Smooth muscle cell (in vitro differentiated cells): ENCODE data around the gene ZNF280A. TPM values are rescaled to one million over a fixed set of nuclear protein-coding genes. Genes with fewer than 3 reads are reported as not detected.

Experiments
- DNase-seq: peaks from one replicate; lab custom pipeline; 2025; ENCODE audit not compliant: unreplicated experiment; lab: John Stamatoyannopoulos, UW
- H2AFZ ChIP-seq: fragments of 200-600 bp; sonication (generic); 2 replicates; pipeline ENCODE4 v1.6.0; 2016; ENCODE audit warnings: antibody characterized with exemption, low read depth, mild to moderate bottlenecking
- H3F3A ChIP-seq: fragments of 200-600 bp; sonication (generic); 2 replicates; pipeline ENCODE4 v1.6.0; 2017; ENCODE audit warnings: antibody characterized with exemption, low read depth
- H3K27ac ChIP-seq: fragments of 200-600 bp; sonication (generic); 2 replicates; pipeline ENCODE4 v1.5.1; 2016; ENCODE audit warnings: low read depth, mild to moderate bottlenecking
- H3K27me3 ChIP-seq: fragments of 200-600 bp; sonication (generic); 2 replicates; pipeline ENCODE4 v1.6.1; 2016; ENCODE audit warnings: low read depth, mild to moderate bottlenecking
- H3K36me3 ChIP-seq: fragments of 200-600 bp; sonication (generic); 2 replicates; pipeline ENCODE4 v1.5.1; 2016; ENCODE audit warnings: low read depth
- H3K4me1 ChIP-seq: fragments of 200-600 bp; sonication (generic); 2 replicates; pipeline ENCODE4 v1.5.1; 2016; ENCODE audit warnings: low read depth
- H3K4me2 ChIP-seq: fragments of 200-600 bp; sonication (generic); 2 replicates; pipeline ENCODE4 v1.6.0; 2016; ENCODE audit warnings: mild to moderate bottlenecking
- H3K4me3 ChIP-seq: fragments of 200-600 bp; sonication (generic); 2 replicates; pipeline ENCODE4 v1.5.1; 2016; ENCODE audit warnings: mild to moderate bottlenecking
- H3K79me2 ChIP-seq: fragments of 200-600 bp; sonication (generic); 2 replicates; pipeline ENCODE4 v1.6.0; 2016; ENCODE audit warnings: low read depth, mild to moderate bottlenecking
- H3K9ac ChIP-seq: fragments of 200-600 bp; sonication (generic); 2 replicates; pipeline ENCODE4 v1.6.0; 2016; ENCODE audit warnings: low read depth
- H3K9me3 ChIP-seq: fragments of 200-600 bp; sonication (generic); replicated peaks from 2 replicates; pipeline ENCODE4 v1.5.1; 2016; ENCODE audit warnings: low read depth
- H4K20me1 ChIP-seq: fragments of 200-600 bp; sonication (generic); 2 replicates; pipeline ENCODE4 v1.6.0; 2016; ENCODE audit warnings: low read depth
- WGBS: methylation state at CpG from one replicate; pipeline ENCODE4 v1.1.7; 2016; ENCODE audit warnings: low lambda C conversion rate; 5-methylcytosine and 5-hydroxymethylcytosine counted together
- polyA plus RNA-seq: library from polyadenylated mRNA; unstranded; fragments of >200 nt; fragmentation: Nextera tagmentation; extraction: Ambion mirVana; gene quantifications from 2 replicates; pipeline ENCODE4 v1.2.1, GENCODE V29; 2016
- total RNA-seq: library from RNA; depleted of rRNA; stranded (reverse); fragments of >200 nt; gene quantifications from 2 replicates; pipeline ENCODE4 v1.2.3, GENCODE V29; 2014
- TF ChIP-seq, protein P1 (sequence below): fragments of 200-600 bp; sonication (generic); IDR thresholded peaks from 2 replicates; pipeline ENCODE4 v1.5.1; 2017; ENCODE audit warnings: borderline replicate concordance, mild to moderate bottlenecking, antibody characterized with exemption; ENCODE audit not compliant: insufficient read depth, poor library complexity, severe bottlenecking

The ZNF280A gene
- total and polyA plus RNA-seq, 2 experiments from 2014 or later: 0.21 TPM; not detected in 1

DNA sequence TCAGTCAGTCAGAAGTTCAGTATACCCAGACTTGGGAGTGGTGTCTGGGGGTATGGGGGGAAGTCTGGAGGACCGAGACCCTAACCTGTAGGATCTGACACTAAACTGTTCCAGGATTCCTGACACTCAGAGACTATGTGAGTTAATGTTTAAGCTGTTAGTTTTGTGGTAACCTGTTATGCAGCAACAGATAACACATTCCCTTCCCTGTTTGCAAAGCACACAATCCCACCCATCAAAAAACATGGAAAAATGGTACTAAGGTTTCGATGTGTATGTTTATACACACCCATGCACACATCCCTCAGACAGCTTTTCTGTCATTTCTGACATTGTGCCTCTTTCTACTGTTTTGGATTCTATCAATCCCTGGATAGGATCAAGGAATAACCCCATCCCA lies 39.1 kb downstream of the ZNF280A start:
- 92% methylated on average over 2 of the region's 2 CpGs for WGBS
- H3K36me3 ChIP-seq: no peaks in the 10 kb centered on the region
- H3K4me3 ChIP-seq: no peak overlapping the region
- DNase-seq: no peak
- no peaks in the 10 kb centered on the region for H3F3A ChIP-seq
- TF ChIP-seq, protein P1, sequence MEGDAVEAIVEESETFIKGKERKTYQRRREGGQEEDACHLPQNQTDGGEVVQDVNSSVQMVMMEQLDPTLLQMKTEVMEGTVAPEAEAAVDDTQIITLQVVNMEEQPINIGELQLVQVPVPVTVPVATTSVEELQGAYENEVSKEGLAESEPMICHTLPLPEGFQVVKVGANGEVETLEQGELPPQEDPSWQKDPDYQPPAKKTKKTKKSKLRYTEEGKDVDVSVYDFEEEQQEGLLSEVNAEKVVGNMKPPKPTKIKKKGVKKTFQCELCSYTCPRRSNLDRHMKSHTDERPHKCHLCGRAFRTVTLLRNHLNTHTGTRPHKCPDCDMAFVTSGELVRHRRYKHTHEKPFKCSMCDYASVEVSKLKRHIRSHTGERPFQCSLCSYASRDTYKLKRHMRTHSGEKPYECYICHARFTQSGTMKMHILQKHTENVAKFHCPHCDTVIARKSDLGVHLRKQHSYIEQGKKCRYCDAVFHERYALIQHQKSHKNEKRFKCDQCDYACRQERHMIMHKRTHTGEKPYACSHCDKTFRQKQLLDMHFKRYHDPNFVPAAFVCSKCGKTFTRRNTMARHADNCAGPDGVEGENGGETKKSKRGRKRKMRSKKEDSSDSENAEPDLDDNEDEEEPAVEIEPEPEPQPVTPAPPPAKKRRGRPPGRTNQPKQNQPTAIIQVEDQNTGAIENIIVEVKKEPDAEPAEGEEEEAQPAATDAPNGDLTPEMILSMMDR: no peak
- H3K79me2 ChIP-seq: no peaks in the 10 kb centered on the region
- no peak overlapping the region for H3K4me2 ChIP-seq
- H2AFZ ChIP-seq: no peak overlapping the region
- H4K20me1 ChIP-seq: no peaks in the 10 kb centered on the region
- no peaks in the 10 kb centered on the region for H3K9me3 ChIP-seq
- H3K9ac ChIP-seq: no peak overlapping the region
- no peaks in the 10 kb centered on the region for H3K27me3 ChIP-seq
- H3K27ac ChIP-seq: no peak overlapping the region
- H3K4me1 ChIP-seq: no peaks in the 10 kb centered on the region

GRCh38 chr22:22479999-22480532 lies 40.0 kb downstream of the ZNF280A start:
- Histone ChIP-seq H3K27me3 (no peaks in the 10 kb centered on the region), H3F3A (no peaks in the 10 kb centered on the region), H3K36me3 (no peaks in the 10 kb centered on the region), H3K27ac (no peak overlapping the region), H3K4me3 (no peak overlapping the region), H3K4me2 (no peak overlapping the region), H3K9ac (no peak overlapping the region), H3K79me2 (no peaks in the 10 kb centered on the region), H4K20me1 (no peaks in the 10 kb centered on the region), H3K9me3 (no peaks in the 10 kb centered on the region), H2AFZ (no peak overlapping the region), H3K4me1 (no peaks in the 10 kb centered on the region)
- TF ChIP-seq, protein P1: no peak
- 96% methylated on average over 5 of the region's 5 CpGs for WGBS
- DNase-seq: no peak

- Histone ChIP-seq H4K20me1 (no peaks in the 10 kb centered on the region), H2AFZ (no peak overlapping the region), H3K79me2 (no peaks in the 10 kb centered on the region), H3K27me3 (no peaks in the 10 kb centered on the region), H3K4me3 (no peak overlapping the region), H3K36me3 (no peaks in the 10 kb centered on the region), H3K9ac (no peak overlapping the region), H3F3A (no peaks in the 10 kb centered on the region), H3K4me1 (no peaks in the 10 kb centered on the region), H3K4me2 (no peak overlapping the region), H3K27ac (no peak overlapping the region), H3K9me3 (no peaks in the 10 kb centered on the region)
- TF ChIP-seq, protein P1: no peak
- WGBS: 83% methylated on average over 2 of the region's 2 CpGs
- DNase-seq: no peak
Measured at GRCh38 chr22:22479116-22479515, 41.0 kb downstream of the ZNF280A start.

GRCh38 chr22:22478470-22478869 lies 41.6 kb downstream of the ZNF280A start:
- Histone ChIP-seq H3K9me3 (no peaks in the 10 kb centered on the region), H3F3A (no peaks in the 10 kb centered on the region), H3K27ac (no peak overlapping the region), H3K9ac (no peak overlapping the region), H3K4me2 (no peak overlapping the region), H3K36me3 (no peaks in the 10 kb centered on the region), H3K4me3 (no peak overlapping the region), H3K4me1 (no peaks in the 10 kb centered on the region), H2AFZ (no peak overlapping the region), H3K27me3 (no peaks in the 10 kb centered on the region), H3K79me2 (no peaks in the 10 kb centered on the region), H4K20me1 (no peaks in the 10 kb centered on the region)
- DNase-seq: no peak
- TF ChIP-seq, protein P1: no peak
